ENCODE data around the gene KHK. TPM values are rescaled to one million over a fixed set of nuclear protein-coding genes. Genes with fewer than 3 reads are reported as not detected.

Gene KHK
- total and polyA plus RNA-seq, 4 experiments from 2014 or later: 6.0 to 8.6 (median 7.2) TPM

- no peaks in the 10 kb centered on the region for H3K27me3 ChIP-seq (ENCODE audit: insufficient read depth, low read length)
- peak; percentile 95 to 98 (median 96) for DNase-seq
- H3K27ac ChIP-seq (ENCODE audit: low read depth, low read length): peak within 1 kb of the TSS; percentile 78
- H3K4me1 ChIP-seq (ENCODE audit: insufficient read depth, low read length): peaks cover 14% of the 10 kb centered on the region
- Mint-ChIP-seq H3K4me1 (peaks cover 14 to 28% (median 20%) of the 10 kb centered on the region in 4 donors), H3K4me3 (peak within 1 kb of the TSS; percentile 93 to 100 (median 99)), H3K27ac (peak within 1 kb of the TSS; percentile 98 to 100 (median 100)), H3K36me3 (peaks cover 9 to 41% of the 10 kb centered on the region in 2 donors), H3K27me3 (peaks cover 6 to 13% of the 10 kb centered on the region in 2 donors), H3K9me3 (peaks cover 0 to 14% (median 7%) of the 10 kb centered on the region in 8 donors)
- peaks cover 10% of the 10 kb centered on the region for H3K36me3 ChIP-seq (ENCODE audit: insufficient read depth, low read length)
- peak within 1 kb of the TSS; percentile 89 to 93 for H3K4me3 ChIP-seq (ENCODE audit: low read length in 2 of 2)
- intact Hi-C loops (cut with micrococcal nuclease): loop anchor here (1.0 kb wide), 5 partner anchors 19 to 83 kb away; partner anchors contain the start of genes KHK, OST4, PREB and TMEM214
- CTCF ChIA-PET (ENCODE audit: partially characterized antibody): interaction anchor here (1.0 to 2.9 kb wide), 14 partner anchors 12 to 89 kb away, joined by 3 to 14 read pairs (median 4); partner anchors contain the start of genes OST4 and TMEM214
- no peaks in the 10 kb centered on the region for H3K9me3 ChIP-seq (ENCODE audit: control insufficient read depth in 1 of 2, low read length in 2 of 2)
- POLR2A ChIA-PET (ENCODE audit: partially characterized antibody): interaction anchor here (0.9 to 13.9 kb wide), 19 partner anchors 8 to 1173 kb away, joined by 3 to 402 read pairs (median 7); partner anchors contain the start of genes ABHD1, ASXL2, ATRAID and EMILIN1
Observed at GRCh38 chr2:27050996-27051901, 35.3 kb upstream of the KHK start, which contains the start of gene AGBL5. Gene AGBL5, plus strand, starts transcription at chr2:27051668. Its CDS starts 1,291 bp downstream, at chr2:27052959.

GRCh38 chr2:27051902-27052645 lies 34.5 kb upstream of the KHK start:
- ChIA-PET POLR2A (ENCODE audit: partially characterized antibody) (interaction anchor here (0.9 to 13.9 kb wide), 13 partner anchors 9 to 376 kb away, joined by 3 to 402 read pairs (median 10); partner anchors contain the start of genes ABHD1, ATRAID, EMILIN1 and KHK), CTCF (ENCODE audit: partially characterized antibody) (interaction anchor here (1.0 to 2.9 kb wide), 9 partner anchors 11 to 90 kb away, joined by 3 to 14 read pairs (median 4); partner anchors contain the start of gene OST4)
- peak in 1 of 5 donors; percentile 69 for DNase-seq
- peaks cover 0 to 14% (median 7%) of the 10 kb centered on the region in 8 donors for H3K9me3 Mint-ChIP-seq
- Histone ChIP-seq H3K9me3 (ENCODE audit: control insufficient read depth in 1 of 2, low read length in 2 of 2) (no peaks in the 10 kb centered on the region), H3K27ac (ENCODE audit: low read depth, low read length) (peak overlapping the region; percentile 78), H3K27me3 (ENCODE audit: insufficient read depth, low read length) (no peaks in the 10 kb centered on the region), H3K4me1 (ENCODE audit: insufficient read depth, low read length) (peaks cover 14% of the 10 kb centered on the region), H3K4me3 (ENCODE audit: low read length in 2 of 2) (peak overlapping the region; percentile 57 to 89), H3K36me3 (ENCODE audit: insufficient read depth, low read length) (peaks cover 10% of the 10 kb centered on the region)
- intact Hi-C loops (cut with micrococcal nuclease): loop anchor here (1.0 kb wide), 2 partner anchors 19 to 29 kb away; partner anchors contain the start of gene OST4
- H3K4me1 Mint-ChIP-seq: peaks cover 14 to 28% (median 20%) of the 10 kb centered on the region in 4 donors
- H3K27me3 Mint-ChIP-seq: peaks cover 6 to 13% of the 10 kb centered on the region in 2 donors
- peak overlapping the region; percentile 85 to 96 (median 89) for H3K4me3 Mint-ChIP-seq
- H3K27ac Mint-ChIP-seq: peak overlapping the region; percentile 85 to 100 (median 92)
- peaks cover 12 to 43% of the 10 kb centered on the region in 2 donors for H3K36me3 Mint-ChIP-seq

GRCh38 chr2:27053321-27053720 lies 33.3 kb upstream of the KHK start:
- POLR2A ChIA-PET (ENCODE audit: partially characterized antibody): interaction anchor here (1.2 to 13.9 kb wide), 4 partner anchors 8 to 32 kb away, joined by 4 to 402 read pairs (median 30); partner anchors contain the start of genes EMILIN1 and OST4
- no peak overlapping the region for H3K27ac ChIP-seq (ENCODE audit: low read depth, low read length)
- Mint-ChIP-seq H3K27me3 (peaks cover 6 to 13% of the 10 kb centered on the region in 2 donors), H3K9me3 (peaks cover 0 to 14% (median 7%) of the 10 kb centered on the region in 8 donors), H3K36me3 (peaks cover 12 to 45% of the 10 kb centered on the region in 2 donors), H3K4me1 (peaks cover 13 to 28% (median 19%) of the 10 kb centered on the region in 4 donors), H3K4me3 (peak overlapping the region in 7 of 8 donors; percentile 5 to 96 (median 68)), H3K27ac (peak overlapping the region in 4 of 7 donors; percentile 1 to 91 (median 26))
- H3K4me3 ChIP-seq (ENCODE audit: low read length in 2 of 2): no peak overlapping the region
- peaks cover 10% of the 10 kb centered on the region for H3K36me3 ChIP-seq (ENCODE audit: insufficient read depth, low read length)
- H3K9me3 ChIP-seq (ENCODE audit: control insufficient read depth in 1 of 2, low read length in 2 of 2): no peaks in the 10 kb centered on the region
- H3K27me3 ChIP-seq (ENCODE audit: insufficient read depth, low read length): no peaks in the 10 kb centered on the region
- CTCF ChIA-PET (ENCODE audit: partially characterized antibody): interaction anchor here (1.0 to 1.8 kb wide), 5 partner anchors 9 to 118 kb away, joined by 3 to 4 read pairs (median 3); no protein-coding TSS in a partner anchor
- intact Hi-C loops (cut with micrococcal nuclease): no loop called here
- peaks cover 14% of the 10 kb centered on the region for H3K4me1 ChIP-seq (ENCODE audit: insufficient read depth, low read length)
- no peak for DNase-seq

GRCh38 chr2:27053776-27054175 lies 32.8 kb upstream of the KHK start:
- ChIA-PET CTCF (ENCODE audit: partially characterized antibody) (interaction anchor here (1.0 to 1.8 kb wide), 5 partner anchors 12 to 118 kb away, joined by 3 to 6 read pairs (median 4); partner anchors contain the start of genes KHK and OST4), POLR2A (ENCODE audit: partially characterized antibody) (interaction anchor here (1.2 to 13.9 kb wide), 3 partner anchors 11 to 32 kb away, joined by 4 to 402 read pairs (median 8); partner anchors contain the start of genes EMILIN1 and OST4)
- H3K27ac ChIP-seq (ENCODE audit: low read depth, low read length): no peak overlapping the region
- DNase-seq: no peak
- peaks cover 10% of the 10 kb centered on the region for H3K36me3 ChIP-seq (ENCODE audit: insufficient read depth, low read length)
- Mint-ChIP-seq H3K9me3 (peaks cover 0 to 14% (median 7%) of the 10 kb centered on the region in 8 donors), H3K27me3 (peaks cover 6 to 13% of the 10 kb centered on the region in 2 donors), H3K27ac (peak overlapping the region in 4 of 7 donors; percentile 6 to 66 (median 32)), H3K4me1 (peaks cover 13 to 28% (median 19%) of the 10 kb centered on the region in 4 donors), H3K36me3 (peaks cover 12 to 49% of the 10 kb centered on the region in 2 donors), H3K4me3 (peak overlapping the region in 5 of 8 donors; percentile 8 to 62 (median 26))
- no peak overlapping the region for H3K4me3 ChIP-seq (ENCODE audit: low read length in 2 of 2)
- H3K9me3 ChIP-seq (ENCODE audit: control insufficient read depth in 1 of 2, low read length in 2 of 2): no peaks in the 10 kb centered on the region
- intact Hi-C loops (cut with micrococcal nuclease): no loop called here
- no peaks in the 10 kb centered on the region for H3K27me3 ChIP-seq (ENCODE audit: insufficient read depth, low read length)
- H3K4me1 ChIP-seq (ENCODE audit: insufficient read depth, low read length): peaks cover 14% of the 10 kb centered on the region

- Mint-ChIP-seq H3K4me3 (peak overlapping the region in 3 of 8 donors; percentile 26 to 44 (median 29)), H3K9me3 (peaks cover 0 to 14% (median 7%) of the 10 kb centered on the region in 8 donors), H3K4me1 (peaks cover 11 to 23% (median 15%) of the 10 kb centered on the region in 4 donors), H3K27me3 (peaks cover 6 to 13% of the 10 kb centered on the region in 2 donors), H3K27ac (peak overlapping the region in 2 of 7 donors; percentile 7 to 59), H3K36me3 (peaks cover 12 to 54% of the 10 kb centered on the region in 2 donors)
- ChIA-PET CTCF (ENCODE audit: partially characterized antibody) (interaction anchor here (1.1 to 1.3 kb wide), 5 partner anchors 10 to 225 kb away, joined by 3 to 6 read pairs (median 3); partner anchors contain the start of genes KHK and OST4), POLR2A (ENCODE audit: partially characterized antibody) (interaction anchor here (1.2 to 13.9 kb wide), 4 partner anchors 10 to 32 kb away, joined by 4 to 402 read pairs (median 9); partner anchors contain the start of genes EMILIN1, KHK and OST4)
- Histone ChIP-seq H3K4me3 (ENCODE audit: low read length in 2 of 2) (no peak overlapping the region), H3K4me1 (ENCODE audit: insufficient read depth, low read length) (peaks cover 8% of the 10 kb centered on the region), H3K9me3 (ENCODE audit: control insufficient read depth in 1 of 2, low read length in 2 of 2) (no peaks in the 10 kb centered on the region), H3K27ac (ENCODE audit: low read depth, low read length) (no peak overlapping the region), H3K27me3 (ENCODE audit: insufficient read depth, low read length) (no peaks in the 10 kb centered on the region), H3K36me3 (ENCODE audit: insufficient read depth, low read length) (peaks cover 10% of the 10 kb centered on the region)
- DNase-seq: no peak
- intact Hi-C loops (cut with micrococcal nuclease): no loop called here
Observed at GRCh38 chr2:27054721-27055120, 31.9 kb upstream of the KHK start.

- CTCF ChIA-PET (ENCODE audit: partially characterized antibody): no interaction called here
- Histone ChIP-seq H3K4me3 (ENCODE audit: low read length in 2 of 2) (no peak overlapping the region), H3K27ac (ENCODE audit: low read depth, low read length) (no peak overlapping the region), H3K4me1 (ENCODE audit: insufficient read depth, low read length) (peaks cover 3% of the 10 kb centered on the region), H3K27me3 (ENCODE audit: insufficient read depth, low read length) (no peaks in the 10 kb centered on the region), H3K36me3 (ENCODE audit: insufficient read depth, low read length) (peaks cover 10% of the 10 kb centered on the region), H3K9me3 (ENCODE audit: control insufficient read depth in 1 of 2, low read length in 2 of 2) (no peaks in the 10 kb centered on the region)
- no peaks in the 10 kb centered on the region for H3K9me3 Mint-ChIP-seq
- H3K27ac Mint-ChIP-seq: peak overlapping the region in 1 of 7 donors; percentile 43
- no peaks in the 10 kb centered on the region for H3K27me3 Mint-ChIP-seq
- H3K4me1 Mint-ChIP-seq: peaks cover 4 to 6% (median 4%) of the 10 kb centered on the region in 4 donors
- peaks cover 12 to 39% of the 10 kb centered on the region in 2 donors for H3K36me3 Mint-ChIP-seq
- POLR2A ChIA-PET (ENCODE audit: partially characterized antibody): interaction anchor here (2.0 to 13.9 kb wide), 3 partner anchors 18 to 29 kb away, joined by 4 to 402 read pairs (median 10); partner anchors contain the start of genes EMILIN1, KHK and OST4
- no peak for DNase-seq
- intact Hi-C loops (cut with micrococcal nuclease): no loop called here
- no peak overlapping the region for H3K4me3 Mint-ChIP-seq
Observed at GRCh38 chr2:27057184-27057583, 29.4 kb upstream of the KHK start.

All from CD4-positive, alpha-beta memory T cell (primary cell).